ENCODE results near the gene HEATR5A. TPM values are rescaled to one million over a fixed set of nuclear protein-coding genes. Genes with fewer than 3 reads are reported as not detected.

The HEATR5A gene
- total and polyA plus RNA-seq, 2 of the 13 experiments (the other 11 are each of a cell fraction or from before 2014, with no cell fraction given), result 36.4 to 105 TPM

DNA sequence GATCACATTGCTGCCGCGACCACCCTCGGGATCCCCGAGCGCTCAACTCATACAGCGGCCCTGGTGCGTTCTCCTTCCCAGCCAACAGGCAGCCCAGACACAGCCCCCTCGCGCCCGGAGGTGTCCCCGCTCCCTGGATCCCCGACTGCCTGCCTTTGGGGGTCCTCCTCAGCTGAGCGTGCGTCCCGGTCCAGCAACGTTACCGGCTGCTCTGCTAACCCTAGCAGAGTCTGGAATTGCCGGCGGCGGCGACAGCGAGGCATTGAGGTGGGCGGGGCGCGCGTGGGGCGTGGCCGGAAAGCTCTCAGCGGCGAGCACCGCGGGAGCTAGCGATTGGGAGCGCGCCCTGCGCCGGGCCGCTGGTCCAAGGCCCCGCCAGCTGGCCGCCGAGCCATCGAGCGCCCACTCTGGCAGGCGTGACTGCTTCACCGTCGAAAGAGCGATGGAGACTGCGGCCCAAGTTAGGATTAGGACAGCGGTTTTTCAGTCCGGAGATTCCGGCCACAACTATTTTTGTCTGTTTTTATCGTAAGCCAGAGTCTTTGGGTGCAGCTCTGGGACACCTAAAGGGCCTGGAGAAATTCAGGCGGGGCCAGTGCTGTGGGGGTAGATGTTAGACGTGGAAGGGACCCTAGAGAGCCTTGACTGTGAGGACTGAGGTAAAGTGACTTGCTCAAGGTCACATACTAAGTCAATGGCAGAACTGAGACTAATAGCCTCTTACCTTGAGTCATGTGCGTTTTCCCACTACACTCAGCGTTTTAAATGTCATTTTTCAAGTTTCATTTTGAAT lies at the start of gene HEATR5A (continued):
- TF ChIP-seq ZBTB1 (CRISPR knock-in tag; IDR thresholded peaks at IDR 0.05; ENCODE audit: borderline replicate concordance) (no peak), ZNF431 (CRISPR knock-in tag; IDR thresholded peaks at IDR 0.05; ENCODE audit: borderline replicate concordance, low read depth) (peak; percentile 99), TBX3 (IDR thresholded peaks at IDR 0.05; ENCODE audit: borderline replicate concordance) (no peak; the same call in 1 of the 2 replicates), MAFG (CRISPR knock-in tag; IDR thresholded peaks at IDR 0.05) (no peak), SKI (IDR thresholded peaks at IDR 0.05; ENCODE audit: partially characterized antibody) (peak; percentile 95), SALL2 (CRISPR knock-in tag; IDR thresholded peaks at IDR 0.05) (peak; percentile 99), MTA3 (CRISPR knock-in tag; IDR thresholded peaks at IDR 0.05) (0 out of 2 replicates have a peak, but pooled peaks have one; percentile 78), PAX8 (CRISPR knock-in tag; IDR thresholded peaks at IDR 0.05; ENCODE audit: borderline replicate concordance) (peak; percentile 99), GABPB1 (CRISPR knock-in tag; IDR thresholded peaks at IDR 0.05) (peak; percentile 95), HOXA5 (CRISPR knock-in tag; IDR thresholded peaks at IDR 0.05) (peak; percentile 90), ESRRA (CRISPR knock-in tag; IDR thresholded peaks at IDR 0.05; ENCODE audit: low read depth) (peak; percentile 97), SNAPC4 (CRISPR knock-in tag; IDR thresholded peaks at IDR 0.05) (peak; percentile 97), ZNF619 (CRISPR knock-in tag; IDR thresholded peaks at IDR 0.05) (peak; percentile 100), ATAD3A (CRISPR knock-in tag; IDR thresholded peaks at IDR 0.05) (no peak), ZNF577 (CRISPR knock-in tag; IDR thresholded peaks at IDR 0.05; ENCODE audit: borderline replicate concordance, low read depth) (peak; percentile 97), SP140L (CRISPR knock-in tag; IDR thresholded peaks at IDR 0.05; ENCODE audit: borderline replicate concordance) (peak; percentile 99; the same call in 1 of the 2 replicates), RAD51 (IDR thresholded peaks at IDR 0.05; ENCODE audit: borderline replicate concordance) (no peak)
- TF ChIP-seq, protein P1, sequence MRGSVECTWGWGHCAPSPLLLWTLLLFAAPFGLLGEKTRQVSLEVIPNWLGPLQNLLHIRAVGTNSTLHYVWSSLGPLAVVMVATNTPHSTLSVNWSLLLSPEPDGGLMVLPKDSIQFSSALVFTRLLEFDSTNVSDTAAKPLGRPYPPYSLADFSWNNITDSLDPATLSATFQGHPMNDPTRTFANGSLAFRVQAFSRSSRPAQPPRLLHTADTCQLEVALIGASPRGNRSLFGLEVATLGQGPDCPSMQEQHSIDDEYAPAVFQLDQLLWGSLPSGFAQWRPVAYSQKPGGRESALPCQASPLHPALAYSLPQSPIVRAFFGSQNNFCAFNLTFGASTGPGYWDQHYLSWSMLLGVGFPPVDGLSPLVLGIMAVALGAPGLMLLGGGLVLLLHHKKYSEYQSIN (CRISPR knock-in tag; IDR thresholded peaks at IDR 0.05; ENCODE audit: borderline replicate concordance), result no peak
- TF ChIP-seq, protein P2, sequence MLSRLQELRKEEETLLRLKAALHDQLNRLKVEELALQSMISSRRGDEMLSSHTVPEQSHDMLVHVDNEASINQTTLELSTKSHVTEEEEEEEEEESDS (CRISPR knock-in tag; IDR thresholded peaks at IDR 0.05; ENCODE audit: borderline replicate concordance), result peak; percentile 96; the same call in 1 of the 2 replicates
